ENCODE data around the gene RNFT2. TPM values are rescaled to one million over a fixed set of nuclear protein-coding genes. Genes with fewer than 3 reads are reported as not detected.

Gene RNFT2
- polyA plus RNA-seq, 1 donor (not counting 4 experiments of a cell fraction or from before 2014, with no cell fraction given) = 0.96 TPM

- H3K27me3 ChIP-seq (ENCODE audit: control insufficient read depth, extremely low read depth, insufficient read depth, low read length) = no peaks in the 10 kb centered on the region
- no peak for DNase-seq (ENCODE audit: low read depth, low spot score)
- H4K20me1 ChIP-seq (ENCODE audit: control insufficient read depth, extremely low read depth, insufficient read depth, low read length) = no peaks in the 10 kb centered on the region
- no peak overlapping the region for H3K27ac ChIP-seq (ENCODE audit: control insufficient read depth, insufficient read depth, low read length)
- dilution Hi-C loops (cut with MboI; ENCODE audit: extremely low pct_ligation_motif_present, low sequenced_read_pairs) = no loop called here
- H3K4me1 ChIP-seq (ENCODE audit: control insufficient read depth, extremely low read depth, insufficient read depth, low read length) = no peaks in the 10 kb centered on the region
- no peaks in the 10 kb centered on the region for H3K79me2 ChIP-seq (ENCODE audit: control insufficient read depth, insufficient read depth, low read length)
- no peak overlapping the region for H2AFZ ChIP-seq (ENCODE audit: control insufficient read depth, low read length)
- H3K9ac ChIP-seq (ENCODE audit: control insufficient read depth, extremely low read depth, insufficient read depth, low read length) = no peak overlapping the region
- no peak overlapping the region for H3K4me2 ChIP-seq (ENCODE audit: control insufficient read depth, extremely low read depth, insufficient read depth, low read depth, low read length)
- no peaks in the 10 kb centered on the region for H3K9me3 ChIP-seq (ENCODE audit: control insufficient read depth, low read depth, low read length)
- H3K36me3 ChIP-seq (ENCODE audit: control insufficient read depth in 2 of 2, extremely low read depth in 1 of 2, insufficient read depth in 2 of 2, low read length in 2 of 2) = no peaks in the 10 kb centered on the region
- no peak overlapping the region for H3K4me3 ChIP-seq (ENCODE audit: control insufficient read depth in 2 of 3, extremely low read depth in 1 of 3, insufficient read depth in 2 of 3, low read depth in 1 of 3, low read length in 3 of 3)
- FAIRE-seq = no peak
- TF ChIP-seq, protein P1, sequence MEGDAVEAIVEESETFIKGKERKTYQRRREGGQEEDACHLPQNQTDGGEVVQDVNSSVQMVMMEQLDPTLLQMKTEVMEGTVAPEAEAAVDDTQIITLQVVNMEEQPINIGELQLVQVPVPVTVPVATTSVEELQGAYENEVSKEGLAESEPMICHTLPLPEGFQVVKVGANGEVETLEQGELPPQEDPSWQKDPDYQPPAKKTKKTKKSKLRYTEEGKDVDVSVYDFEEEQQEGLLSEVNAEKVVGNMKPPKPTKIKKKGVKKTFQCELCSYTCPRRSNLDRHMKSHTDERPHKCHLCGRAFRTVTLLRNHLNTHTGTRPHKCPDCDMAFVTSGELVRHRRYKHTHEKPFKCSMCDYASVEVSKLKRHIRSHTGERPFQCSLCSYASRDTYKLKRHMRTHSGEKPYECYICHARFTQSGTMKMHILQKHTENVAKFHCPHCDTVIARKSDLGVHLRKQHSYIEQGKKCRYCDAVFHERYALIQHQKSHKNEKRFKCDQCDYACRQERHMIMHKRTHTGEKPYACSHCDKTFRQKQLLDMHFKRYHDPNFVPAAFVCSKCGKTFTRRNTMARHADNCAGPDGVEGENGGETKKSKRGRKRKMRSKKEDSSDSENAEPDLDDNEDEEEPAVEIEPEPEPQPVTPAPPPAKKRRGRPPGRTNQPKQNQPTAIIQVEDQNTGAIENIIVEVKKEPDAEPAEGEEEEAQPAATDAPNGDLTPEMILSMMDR (optimal IDR thresholded peaks at IDR 0.05 in 1 of 3, IDR thresholded peaks at IDR 0.05 in 1 of 3, conservative IDR thresholded peaks at IDR 0.05 in 1 of 3; ENCODE audit: extremely low read depth in 1 of 3, insufficient read depth in 2 of 3, low read length in 3 of 3) = no peak
- TF ChIP-seq EZH2 (IDR thresholded peaks at IDR 0.05; ENCODE audit: low read length) = no peak
- H3K9me1 ChIP-seq (ENCODE audit: control insufficient read depth, extremely low read depth, insufficient read depth, low read length) = no peaks in the 10 kb centered on the region
Observed at GRCh38 chr12:116838365-116838764, 100.2 kb downstream of the RNFT2 start.

GRCh38 chr12:116839287-116839830, 101.2 kb downstream of the RNFT2 start:
- no peaks in the 10 kb centered on the region for H3K27me3 ChIP-seq (ENCODE audit: control insufficient read depth, extremely low read depth, insufficient read depth, low read length)
- no peak overlapping the region for H3K27ac ChIP-seq (ENCODE audit: control insufficient read depth, insufficient read depth, low read length)
- no peaks in the 10 kb centered on the region for H3K4me1 ChIP-seq (ENCODE audit: control insufficient read depth, extremely low read depth, insufficient read depth, low read length)
- dilution Hi-C loops (cut with MboI; ENCODE audit: extremely low pct_ligation_motif_present, low sequenced_read_pairs) = no loop called here
- TF ChIP-seq, protein P1 (optimal IDR thresholded peaks at IDR 0.05 in 1 of 3, IDR thresholded peaks at IDR 0.05 in 1 of 3, conservative IDR thresholded peaks at IDR 0.05 in 1 of 3; ENCODE audit: extremely low read depth in 1 of 3, insufficient read depth in 2 of 3, low read length in 3 of 3) = no peak
- TF ChIP-seq EZH2 (IDR thresholded peaks at IDR 0.05; ENCODE audit: low read length) = no peak
- H4K20me1 ChIP-seq (ENCODE audit: control insufficient read depth, extremely low read depth, insufficient read depth, low read length) = no peaks in the 10 kb centered on the region
- H3K36me3 ChIP-seq (ENCODE audit: control insufficient read depth in 2 of 2, extremely low read depth in 1 of 2, insufficient read depth in 2 of 2, low read length in 2 of 2) = no peaks in the 10 kb centered on the region
- H3K79me2 ChIP-seq (ENCODE audit: control insufficient read depth, insufficient read depth, low read length) = no peaks in the 10 kb centered on the region
- no peak overlapping the region for H2AFZ ChIP-seq (ENCODE audit: control insufficient read depth, low read length)
- no peak for FAIRE-seq
- DNase-seq (ENCODE audit: low read depth, low spot score) = no peak
- no peaks in the 10 kb centered on the region for H3K9me3 ChIP-seq (ENCODE audit: control insufficient read depth, low read depth, low read length)
- no peak overlapping the region for H3K9ac ChIP-seq (ENCODE audit: control insufficient read depth, extremely low read depth, insufficient read depth, low read length)
- H3K4me3 ChIP-seq (ENCODE audit: control insufficient read depth in 2 of 3, extremely low read depth in 1 of 3, insufficient read depth in 2 of 3, low read depth in 1 of 3, low read length in 3 of 3) = no peak overlapping the region
- no peaks in the 10 kb centered on the region for H3K9me1 ChIP-seq (ENCODE audit: control insufficient read depth, extremely low read depth, insufficient read depth, low read length)
- no peak overlapping the region for H3K4me2 ChIP-seq (ENCODE audit: control insufficient read depth, extremely low read depth, insufficient read depth, low read depth, low read length)

Measured in keratinocyte (primary cell).